ENCODE results near the gene TEAD1. TPM values are rescaled to one million over a fixed set of nuclear protein-coding genes. Genes with fewer than 3 reads are reported as not detected.

The TEAD1 gene
- total and polyA plus RNA-seq, 4 donors: 9.1 to 38.4 (median 10.7) TPM

- TF ChIP-seq RAD21 (IDR thresholded peaks at IDR 0.05) (no peak), CTCF (IDR thresholded peaks at IDR 0.05; ENCODE audit: low read depth, low read length, missing input control) (no peak), ZBTB33 (IDR thresholded peaks at IDR 0.05) (no peak), NR2F2 (IDR thresholded peaks at IDR 0.05) (no peak), GABPA (IDR thresholded peaks at IDR 0.05 in 1 of 2, conservative IDR thresholded peaks at IDR 0.05 in 1 of 2) (no peak), YY1 (IDR thresholded peaks at IDR 0.05) (no peak), ATF3 (IDR thresholded peaks at IDR 0.05) (no peak), TAF1 (conservative IDR thresholded peaks at IDR 0.05) (no peak), FOXA2 (IDR thresholded peaks at IDR 0.05) (no peak), MAX (IDR thresholded peaks at IDR 0.05) (no peak), HNF4G (IDR thresholded peaks at IDR 0.05) (no peak), HNF4A (conservative IDR thresholded peaks at IDR 0.05) (no peak), EGR1 (IDR thresholded peaks at IDR 0.05; ENCODE audit: low read depth in 2 of 2) (no peak), FOXA1 (IDR thresholded peaks at IDR 0.05) (no peak), REST (IDR thresholded peaks at IDR 0.05) (no peak)
- DNase-seq (ENCODE audit: low spot score): no peak
- H3K4me1 ChIP-seq (ENCODE audit: control insufficient read depth in 4 of 4, insufficient read depth in 4 of 4, low read length in 3 of 4): no peaks in the 10 kb centered on the region
- no peaks in the 10 kb centered on the region for H3K27me3 ChIP-seq (ENCODE audit: control insufficient read depth in 4 of 4, insufficient read depth in 4 of 4, low read length in 3 of 4)
- H3K4me3 ChIP-seq (ENCODE audit: low read depth in 1 of 3, low read length in 3 of 3): no peak overlapping the region
- no peaks in the 10 kb centered on the region for H3K36me3 ChIP-seq (ENCODE audit: control insufficient read depth in 4 of 4, insufficient read depth in 3 of 4, low read depth in 1 of 4, low read length in 3 of 4)
- peaks cover 0 to 4% (median 0%) of the 10 kb centered on the region in 4 donors for H3K9me3 ChIP-seq (ENCODE audit: control insufficient read depth in 4 of 4, low read length in 3 of 4)
- H3K27ac ChIP-seq (ENCODE audit: low read depth in 1 of 2, low read length in 2 of 2): no peak overlapping the region
- 75% methylated on average over 1 of the region's 1 CpG for WGBS
- H3K9ac ChIP-seq (ENCODE audit: low read depth in 1 of 2, low read length in 2 of 2): no peak overlapping the region
These were observed 9.8 kb upstream of the TEAD1 start for GRCh38 chr11:12664385-12664784.

GRCh38 chr11:12666915-12667314, 7.3 kb upstream of the TEAD1 start:
- Histone ChIP-seq H3K9me3 (ENCODE audit: control insufficient read depth in 4 of 4, low read length in 3 of 4) (peaks cover 0 to 4% (median 0%) of the 10 kb centered on the region in 4 donors), H3K27me3 (ENCODE audit: control insufficient read depth in 4 of 4, insufficient read depth in 4 of 4, low read length in 3 of 4) (no peaks in the 10 kb centered on the region), H3K4me3 (ENCODE audit: low read depth in 1 of 3, low read length in 3 of 3) (no peak overlapping the region), H3K4me1 (ENCODE audit: control insufficient read depth in 4 of 4, insufficient read depth in 4 of 4, low read length in 3 of 4) (no peaks in the 10 kb centered on the region), H3K9ac (ENCODE audit: low read depth in 1 of 2, low read length in 2 of 2) (no peak overlapping the region), H3K36me3 (ENCODE audit: control insufficient read depth in 4 of 4, insufficient read depth in 3 of 4, low read depth in 1 of 4, low read length in 3 of 4) (no peaks in the 10 kb centered on the region), H3K27ac (ENCODE audit: low read depth in 1 of 2, low read length in 2 of 2) (no peak overlapping the region)
- DNase-seq (ENCODE audit: low spot score): no peak
- TF ChIP-seq MAX (IDR thresholded peaks at IDR 0.05) (no peak), TAF1 (conservative IDR thresholded peaks at IDR 0.05) (no peak), FOXA2 (IDR thresholded peaks at IDR 0.05) (no peak), SP1 (IDR thresholded peaks at IDR 0.05) (no peak), GABPA (IDR thresholded peaks at IDR 0.05 in 1 of 2, conservative IDR thresholded peaks at IDR 0.05 in 1 of 2) (no peak), ATF3 (IDR thresholded peaks at IDR 0.05) (no peak), YY1 (IDR thresholded peaks at IDR 0.05) (no peak), REST (IDR thresholded peaks at IDR 0.05) (no peak)
- WGBS: 92% methylated on average over 3 of the region's 3 CpGs

All from liver (tissue), 9 donors.